NCI-H446 treated with DMSO at 0.1 percent for 48 hours (cell line): Measurements from ENCODE around the gene SULT1C2.

Experiments
- DNase-seq: peaks from one replicate; lab custom pipeline; 2025; lab: John Stamatoyannopoulos, UW

SULT1C2 gene

GRCh38 chr2:108297436-108298141 is 8.9 kb downstream of the SULT1C2 start:
- no peak for DNase-seq

GRCh38 chr2:108301558-108301957 is 12.9 kb downstream of the SULT1C2 start:
- no peak for DNase-seq

- no peak for DNase-seq
These were observed 16.3 kb downstream of the SULT1C2 start for GRCh38 chr2:108304975-108305374.

- no peak for DNase-seq
These were observed 17.2 kb downstream of the SULT1C2 start for GRCh38 chr2:108305901-108306300.

GRCh38 chr2:108309903-108310302 is 21.2 kb downstream of the SULT1C2 start:
- DNase-seq, result no peak

- DNase-seq, result no peak
These were observed 26.0 kb downstream of the SULT1C2 start for GRCh38 chr2:108314586-108315296.

- DNase-seq, result no peak
These were observed 26.8 kb downstream of the SULT1C2 start for GRCh38 chr2:108315444-108315934.

- no peak for DNase-seq
These were observed 27.3 kb downstream of the SULT1C2 start for GRCh38 chr2:108316033-108316432.

GRCh38 chr2:108316461-108317258 is 28.0 kb downstream of the SULT1C2 start:
- DNase-seq, result no peak

- no peak for DNase-seq
These were observed 31.7 kb downstream of the SULT1C2 start for GRCh38 chr2:108320326-108320922.

GRCh38 chr2:108323619-108324018 is 34.9 kb downstream of the SULT1C2 start:
- no peak for DNase-seq

- no peak for DNase-seq
These were observed 36.0 kb downstream of the SULT1C2 start for GRCh38 chr2:108324531-108325255.

- DNase-seq, result no peak
These were observed 37.1 kb downstream of the SULT1C2 start for GRCh38 chr2:108325756-108326155.

GRCh38 chr2:108329771-108330170 is 41.1 kb downstream of the SULT1C2 start:
- DNase-seq, result no peak

- no peak for DNase-seq
These were observed 42.3 kb downstream of the SULT1C2 start for GRCh38 chr2:108330979-108331378.

- DNase-seq, result no peak
These were observed 57.3 kb downstream of the SULT1C2 start for GRCh38 chr2:108345951-108346350.

- DNase-seq, result no peak
These were observed 58.1 kb downstream of the SULT1C2 start for GRCh38 chr2:108346827-108347226.

GRCh38 chr2:108347786-108348185 is 59.1 kb downstream of the SULT1C2 start:
- no peak for DNase-seq

GRCh38 chr2:108348816-108349570 is 60.3 kb downstream of the SULT1C2 start:
- no peak for DNase-seq

- DNase-seq, result no peak
These were observed 60.9 kb downstream of the SULT1C2 start for GRCh38 chr2:108349571-108349928.

- DNase-seq, result no peak
These were observed 63.2 kb downstream of the SULT1C2 start for GRCh38 chr2:108351889-108352288.
